H7 (cell line): Measurements from ENCODE around the gene DNM1. TPM values are rescaled to one million over a fixed set of nuclear protein-coding genes. Genes with fewer than 3 reads are reported as not detected.

Source experiments
- DNase-seq: peaks from one replicate; pipeline ENCODE4 v3.0.0; 2012
- H3K27me3 ChIP-seq: 2 replicates; pipeline ENCODE4 v1.6.0; 2011; ENCODE audit warnings: mild to moderate bottlenecking, low read length; ENCODE audit not compliant: control insufficient read depth, insufficient read depth
- H3K36me3 ChIP-seq: replicated peaks from 2 replicates; pipeline ENCODE4 v1.5.1; 2011; ENCODE audit warnings: low read length; ENCODE audit not compliant: control insufficient read depth, insufficient read depth
- H3K4me3 ChIP-seq: 2 replicates; pipeline ENCODE4 v1.5.1; 2011; ENCODE audit warnings: low read depth, mild to moderate bottlenecking, control low read depth, low read length, moderate library complexity; ENCODE audit not compliant: insufficient read depth
- total RNA-seq: library from RNA; depleted of rRNA; stranded (reverse); fragments of >200 nt; shearing (Covaris generic); gene quantifications from 2 replicates; pipeline ENCODE4 v1.2.3, GENCODE V29; 2014

DNM1 gene
- total RNA-seq, 1 experiment from 2014 or later = 16.9 TPM

DNA sequence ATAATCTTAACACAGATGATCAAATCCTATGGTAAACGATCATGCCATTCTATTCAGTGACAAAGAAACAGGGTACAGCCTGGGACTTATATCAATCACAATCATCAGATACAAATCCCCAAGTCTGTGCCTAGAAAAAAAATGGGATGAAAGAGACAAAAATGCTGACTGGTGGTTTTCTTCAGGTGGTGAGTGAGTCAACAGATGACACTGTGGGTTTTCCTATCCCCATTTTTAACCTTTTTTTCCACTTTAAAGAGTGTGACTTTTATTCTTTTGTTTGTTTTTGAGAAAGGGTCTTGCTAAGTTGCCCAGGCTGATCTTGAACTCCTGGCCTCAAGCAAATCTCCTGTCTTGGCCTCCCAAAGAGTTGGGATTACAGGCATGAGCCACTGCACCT, 15.0 kb upstream of the DNM1 start:
- no peak for DNase-seq
- Histone ChIP-seq H3K36me3 (peaks cover 11% of the 10 kb centered on the region), H3K4me3 (no peak overlapping the region), H3K27me3 (no peaks in the 10 kb centered on the region)

GRCh38 chr9:128190013-128190412, 13.2 kb upstream of the DNM1 start:
- DNase-seq = no peak
- no peak overlapping the region for H3K4me3 ChIP-seq
- no peaks in the 10 kb centered on the region for H3K27me3 ChIP-seq
- H3K36me3 ChIP-seq = peaks cover 11% of the 10 kb centered on the region

GRCh38 chr9:128190516-128191405, 12.4 kb upstream of the DNM1 start:
- Histone ChIP-seq H3K27me3 (no peaks in the 10 kb centered on the region), H3K4me3 (peak overlapping the region; percentile 85), H3K36me3 (peaks cover 11% of the 10 kb centered on the region)
- DNase-seq = peak; percentile 74

GRCh38 chr9:128191406-128192046, 11.7 kb upstream of the DNM1 start, which contains the start of gene CIZ1:
Gene CIZ1, minus strand, starts transcription at chr9:128191572. Its CDS starts 715 bp downstream, at chr9:128190857.
- H3K4me3 ChIP-seq = peak within 1 kb of the TSS; percentile 85
- peaks cover 9% of the 10 kb centered on the region for H3K36me3 ChIP-seq
- H3K27me3 ChIP-seq = no peaks in the 10 kb centered on the region
- DNase-seq = peak; percentile 98

DNA sequence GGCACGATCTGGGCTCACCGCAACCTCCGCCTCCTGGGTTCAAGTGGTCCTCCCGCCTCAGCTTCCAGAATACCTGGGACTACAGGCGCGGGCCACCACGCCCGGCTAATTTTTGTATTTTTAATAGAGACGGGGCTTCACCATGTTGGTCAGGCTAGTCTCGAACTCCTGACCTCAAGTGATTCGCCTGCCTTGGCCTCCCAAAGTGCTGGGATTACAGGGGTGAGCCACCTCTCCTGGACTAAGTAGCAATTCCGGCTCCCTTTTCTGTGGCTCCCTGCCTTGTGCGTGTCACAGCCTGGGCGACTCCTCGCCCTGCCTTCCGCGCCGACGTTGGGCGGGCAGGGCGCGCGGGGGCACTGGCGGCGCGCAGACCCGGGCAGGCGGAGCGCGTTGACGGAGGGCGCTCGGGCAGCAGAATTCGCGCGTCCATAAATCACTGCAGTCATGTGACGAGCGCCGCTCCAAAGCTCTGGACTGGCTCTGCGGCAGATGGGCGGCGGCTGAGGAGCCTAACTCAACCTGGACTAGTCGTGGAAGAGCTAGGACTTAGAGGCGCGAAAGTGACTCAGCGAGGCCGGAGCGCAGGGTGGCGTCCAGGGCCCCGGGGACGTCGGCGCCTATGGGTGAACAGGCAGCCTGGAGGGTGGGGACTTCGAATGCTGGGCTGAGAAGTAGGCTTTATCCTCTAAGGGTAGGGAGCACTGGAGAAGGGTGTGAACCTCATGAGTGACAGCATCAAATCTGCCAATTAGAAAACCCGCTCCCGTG, 10.4 kb upstream of the DNM1 start:
- DNase-seq = no peak
- no peak overlapping the region for H3K4me3 ChIP-seq
- peaks cover 7% of the 10 kb centered on the region for H3K36me3 ChIP-seq
- no peaks in the 10 kb centered on the region for H3K27me3 ChIP-seq

- H3K4me3 ChIP-seq = no peak overlapping the region
- DNase-seq = no peak
- no peaks in the 10 kb centered on the region for H3K27me3 ChIP-seq
- peaks cover 7% of the 10 kb centered on the region for H3K36me3 ChIP-seq
Observed at GRCh38 chr9:128193469-128194096, 9.6 kb upstream of the DNM1 start.

DNA sequence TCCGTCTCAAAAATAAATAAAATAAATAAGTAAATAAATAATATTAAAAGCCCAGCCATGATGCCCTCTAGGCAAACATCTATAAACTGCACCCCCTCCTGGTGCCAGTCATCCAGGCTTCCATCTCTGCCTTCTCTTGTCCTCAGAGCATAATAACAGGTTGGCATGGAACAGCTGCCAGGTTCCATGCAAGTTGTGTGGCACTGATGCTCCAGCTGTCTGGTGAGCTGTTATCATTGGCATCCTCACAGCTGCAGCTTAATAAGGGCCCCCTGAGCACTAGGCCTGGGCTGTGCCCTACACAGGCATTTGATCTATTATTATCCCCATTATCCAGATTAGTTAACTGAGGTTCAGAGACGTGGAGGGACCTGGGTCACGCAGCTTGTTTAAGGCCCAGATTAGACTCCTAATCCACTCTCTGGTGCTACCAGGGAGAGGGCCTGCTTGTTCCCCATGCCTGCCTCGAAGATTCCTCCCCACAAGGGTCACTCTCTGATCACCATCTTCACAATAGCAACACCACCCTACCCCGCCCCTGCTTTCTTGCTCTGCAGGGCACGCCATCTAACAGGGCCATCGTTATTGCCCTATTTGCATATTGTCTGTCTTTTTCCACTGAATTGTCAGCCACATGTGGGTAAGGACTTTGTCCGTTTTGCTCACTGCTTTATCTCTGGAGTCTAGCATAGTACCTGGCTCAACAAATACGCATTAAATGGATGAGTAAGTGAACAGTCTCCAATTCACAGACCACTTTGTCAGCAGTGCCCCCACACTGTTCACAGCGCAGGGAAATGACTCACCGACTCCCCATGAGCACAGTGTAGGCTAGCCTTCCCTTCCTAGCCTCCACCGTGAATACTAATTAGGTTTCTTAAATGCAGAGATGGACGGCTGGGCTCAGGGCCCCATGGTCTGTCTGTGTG, 1.5 kb upstream of the DNM1 start:
- H3K36me3 ChIP-seq = no peaks in the 10 kb centered on the region; the same call in 1 of the 2 replicates
- H3K27me3 ChIP-seq = no peaks in the 10 kb centered on the region
- H3K4me3 ChIP-seq = no peak overlapping the region
- DNase-seq = no peak

GRCh38 chr9:128202648-128203023, 543 bp upstream of the DNM1 start:
- DNase-seq = no peak
- H3K36me3 ChIP-seq = no peaks in the 10 kb centered on the region; the same call in 1 of the 2 replicates
- no peak overlapping the region for H3K4me3 ChIP-seq
- no peaks in the 10 kb centered on the region for H3K27me3 ChIP-seq

- DNase-seq = peak; percentile 93
Observed at GRCh38 chr9:128203707-128204551, 750 bp downstream of the DNM1 start.

GRCh38 chr9:128204858-128205257, 1.7 kb downstream of the DNM1 start:
- H3K4me3 ChIP-seq = peak overlapping the region; percentile 92
- H3K27me3 ChIP-seq = no peaks in the 10 kb centered on the region
- no peaks in the 10 kb centered on the region; the same call in 1 of the 2 replicates for H3K36me3 ChIP-seq
- DNase-seq = no peak

More at GRCh38 chr9:128203707-128204551, 750 bp downstream of the DNM1 start:
- H3K36me3 ChIP-seq = no peaks in the 10 kb centered on the region; the same call in 1 of the 2 replicates
- no peaks in the 10 kb centered on the region for H3K27me3 ChIP-seq
- H3K4me3 ChIP-seq = peak overlapping the region; percentile 92

DNA sequence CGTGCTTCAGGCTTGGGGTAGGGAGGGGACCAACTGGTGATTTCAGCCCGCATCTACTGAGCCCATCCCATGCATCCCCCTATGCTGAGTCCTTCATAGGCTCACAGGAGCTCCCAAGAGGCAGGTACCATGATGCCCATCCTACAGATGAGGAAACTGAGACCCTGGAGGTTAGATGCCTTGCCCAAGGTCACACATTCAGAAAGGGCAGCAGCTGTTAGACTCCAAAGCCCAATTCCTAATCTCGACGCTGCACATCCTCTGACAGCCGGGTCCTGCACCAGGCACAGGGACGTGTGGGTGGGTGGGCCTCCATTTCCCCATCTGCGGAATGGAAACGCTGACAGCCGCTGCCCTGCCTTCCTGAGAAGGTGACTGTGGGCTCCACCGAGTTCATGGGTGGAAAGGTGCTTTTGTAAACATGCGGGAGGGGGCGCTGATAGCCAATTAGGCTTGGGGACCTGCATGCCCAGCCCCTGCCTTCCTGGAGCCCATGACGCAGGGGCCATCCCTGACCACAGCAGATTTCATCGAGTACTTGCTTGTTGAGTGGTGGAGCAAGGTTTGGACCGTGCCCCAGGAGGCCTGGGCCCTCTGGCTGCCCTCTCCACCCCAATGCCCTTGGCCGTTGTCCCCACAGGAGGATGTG, 2.2 kb downstream of the DNM1 start:
- no peaks in the 10 kb centered on the region for H3K27me3 ChIP-seq
- no peak for DNase-seq

DNA sequence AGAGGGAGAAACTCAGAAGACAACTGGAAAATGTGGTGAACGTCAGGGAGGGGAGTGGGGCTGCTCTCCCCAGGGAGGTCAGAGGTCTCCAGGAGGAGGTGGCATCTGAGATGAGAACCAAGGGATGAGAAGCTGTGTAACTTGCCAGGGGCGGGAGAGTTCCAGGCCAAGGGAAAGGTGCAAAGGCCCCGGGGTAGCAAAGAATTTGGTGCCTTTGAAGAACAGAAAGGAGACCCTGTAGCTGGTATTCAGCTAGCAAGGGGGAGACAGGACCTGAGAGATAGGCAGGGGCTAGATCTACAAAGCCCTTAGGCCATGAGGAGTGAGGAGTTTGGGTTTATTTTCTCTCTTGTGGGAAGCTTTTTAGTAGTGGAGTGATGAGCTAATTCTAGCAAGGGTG, 3.3 kb downstream of the DNM1 start:
- no peak for DNase-seq
- Histone ChIP-seq H3K36me3 (no peaks in the 10 kb centered on the region; the same call in 1 of the 2 replicates), H3K4me3 (no peak overlapping the region), H3K27me3 (no peaks in the 10 kb centered on the region)

More for the DNA sequence above, 2.2 kb downstream of the DNM1 start:
- no peak overlapping the region for H3K4me3 ChIP-seq
- H3K36me3 ChIP-seq = no peaks in the 10 kb centered on the region; the same call in 1 of the 2 replicates
